Suprapubic skin (tissue), 4 donors: ENCODE results near the gene CEP135.

ENCODE experiments used
- CTCF ChIP-seq, 2 donors: fragments of 200-600 bp in 1 of 2; fragments of 450-650 bp in 1 of 2; sonication (generic) in 1 of 2; IDR thresholded peaks; one replicate each; pipeline ENCODE4 v1.5.1; 2016 to 2019; ENCODE audit warnings: antibody characterized with exemption in 2 of 2, mild to moderate bottlenecking in 1 of 2, moderate library complexity in 1 of 2
- EP300 ChIP-seq: sonication (generic); formaldehyde crosslinking; IDR thresholded peaks from one replicate; pipeline ENCODE4 v1.6.1; 2017; ENCODE audit warnings: antibody characterized with exemption
- POLR2A ChIP-seq, 2 donors: fragments of 450-650 bp; IDR thresholded peaks; one replicate each; pipeline ENCODE4 v1.6.1; 2017; ENCODE audit warnings: antibody characterized with exemption in 2 of 2, mild to moderate bottlenecking in 2 of 2, moderate library complexity in 2 of 2
- POLR2AphosphoS5 ChIP-seq, 3 donors: sonication (generic); formaldehyde crosslinking; IDR thresholded peaks; one replicate each; pipeline ENCODE4 v1.6.1; 2017; ENCODE audit warnings: antibody characterized with exemption in 3 of 3

GRCh38 chr4:55904576-55904975 is 44.2 kb upstream of the CEP135 start:
- TF ChIP-seq POLR2A (IDR thresholded peaks at IDR 0.05) (no peak), CTCF (IDR thresholded peaks at IDR 0.05) (no peak), POLR2AphosphoS5 (IDR thresholded peaks at IDR 0.05) (no peak), EP300 (no peak)
